GM04504 (cell line): ENCODE results near the gene FAM161B.
A peak's percentile ranks its signal among the peaks of the same experiment; 100 is the strongest.
"Not testable (repeated sequence)": the region's sequence is repeated elsewhere in the genome, so short reads cannot be mapped to it uniquely, and the experiment has no call there.

Experiments used
- DNase-seq: peaks from one replicate; pipeline ENCODE4 v3.0.0-alpha.2; 2012; ENCODE audit warnings: low read depth

FAM161B gene

GRCh38 chr14:73944432-73945158 is 5.3 kb downstream of the FAM161B start:
- DNase-seq = no peak

GRCh38 chr14:73943083-73943482 is 6.8 kb downstream of the FAM161B start:
- DNase-seq = peak; percentile 67

- no peak for DNase-seq
Measured at GRCh38 chr14:73942180-73942579, 7.7 kb downstream of the FAM161B start.

GRCh38 chr14:73937012-73937411 is 12.9 kb downstream of the FAM161B start:
- DNase-seq = no peak

- no peak for DNase-seq
Measured at GRCh38 chr14:73936548-73936947, 13.3 kb downstream of the FAM161B start.

- no peak for DNase-seq
Measured at GRCh38 chr14:73935666-73936065, 14.2 kb downstream of the FAM161B start.

GRCh38 chr14:73924337-73924736 is 25.6 kb downstream of the FAM161B start:
- DNase-seq = no peak

- DNase-seq = not testable (repeated sequence)
Measured at GRCh38 chr14:73919457-73919856, 30.4 kb downstream of the FAM161B start.

GRCh38 chr14:73916324-73916723 is 33.6 kb downstream of the FAM161B start:
- DNase-seq = no peak

GRCh38 chr14:73913256-73913655 is 36.6 kb downstream of the FAM161B start:
- no peak for DNase-seq

- DNase-seq = no peak
Measured at GRCh38 chr14:73909681-73910080, 40.2 kb downstream of the FAM161B start.

- no peak for DNase-seq
Measured at GRCh38 chr14:73903028-73903427, 46.9 kb downstream of the FAM161B start.

GRCh38 chr14:73896521-73896920 is 53.4 kb downstream of the FAM161B start:
- no peak for DNase-seq

- DNase-seq = no peak
Measured at GRCh38 chr14:73895939-73896338, 54.0 kb downstream of the FAM161B start.

- not testable (repeated sequence) for DNase-seq
Measured at GRCh38 chr14:73894180-73894687, 55.7 kb downstream of the FAM161B start.

GRCh38 chr14:73889376-73889775 is 60.5 kb downstream of the FAM161B start:
- DNase-seq = no peak

- DNase-seq = peak; percentile 36
Measured at GRCh38 chr14:73888971-73889370, 60.9 kb downstream of the FAM161B start.

- no peak for DNase-seq
Measured at GRCh38 chr14:73888460-73888725, 61.5 kb downstream of the FAM161B start.

GRCh38 chr14:73887694-73888459 is 62.0 kb downstream of the FAM161B start:
- DNase-seq = no peak

- no peak for DNase-seq
Measured at GRCh38 chr14:73887318-73887616, 62.6 kb downstream of the FAM161B start.

GRCh38 chr14:73886449-73887317 is 63.2 kb downstream of the FAM161B start, which contains the start of gene ZNF410:
Gene ZNF410 (plus strand): TSS chr14:73886859. CDS start chr14:73892176, 5,317 bp downstream.
- peak; percentile 94 for DNase-seq

- no peak for DNase-seq
Measured at GRCh38 chr14:73884438-73885190, 65.3 kb downstream of the FAM161B start.
